Panc1 (cell line): Measurements from ENCODE around the gene CPLANE2. TPM values are rescaled to one million over a fixed set of nuclear protein-coding genes. Genes with fewer than 3 reads are reported as not detected.
"Not testable (repeated sequence)": the region's sequence is repeated elsewhere in the genome, so short reads cannot be mapped to it uniquely, and the experiment has no call there.

ENCODE experiments used
- ATAC-seq: fragments of 200-7000 bp; cut with Tn5 transposase; 2 replicates; pipeline ENCODE4 v1.9.1; 2020; ENCODE audit warnings: mild to moderate bottlenecking, moderate library complexity
- BruUV-seq: library from RNA; stranded (reverse); fragments of 400-500 nt; replicated peaks from 2 replicates; lab custom pipeline; 2021; lab: Mats Ljungman, UMichigan
- CTCF ChIA-PET: fragments of 300-600 bp; sonication (Branson Sonifier 250); formaldehyde crosslinking; loops from one replicate; lab custom pipeline; 2022; ENCODE audit warnings: antibody characterized with exemption; lab: Charles Lee
- POLR2A ChIA-PET: fragments of 300-600 bp; sonication (Branson Sonifier 250); formaldehyde crosslinking; loops from one replicate; lab custom pipeline; 2022; ENCODE audit warnings: antibody characterized with exemption; lab: Charles Lee
- DNase-seq: peaks from one replicate; pipeline ENCODE4 v3.0.0-alpha.2; 2010; ENCODE audit warnings: low read depth, low spot score
- H3K27ac ChIP-seq: 2 replicates; pipeline ENCODE4 v1.5.1; 2011; ENCODE audit warnings: mild to moderate bottlenecking, low read length, inconsistent platforms
- H3K27me3 ChIP-seq: fragments of 200-500 bp; sonication (Bioruptor generic); 2 replicates; pipeline ENCODE4 v1.6.0; 2014; ENCODE audit warnings: low read length, inconsistent platforms; ENCODE audit not compliant: control insufficient read depth, insufficient read depth
- H3K36me3 ChIP-seq: fragments of 200-500 bp; sonication (Bioruptor generic); 2 replicates; pipeline ENCODE4 v1.5.1; 2014; ENCODE audit warnings: inconsistent platforms, mild to moderate bottlenecking, low read length, moderate library complexity; ENCODE audit not compliant: control insufficient read depth, insufficient read depth
- H3K4me1 ChIP-seq: 2 replicates; pipeline ENCODE4 v1.5.1; 2011; ENCODE audit warnings: inconsistent platforms, mild to moderate bottlenecking, low read length, moderate library complexity; ENCODE audit not compliant: control insufficient read depth, insufficient read depth
- H3K4me3 ChIP-seq, 2 experiments: 2 replicates each; pipeline ENCODE4 v1.5.1; 2011 to 2012; ENCODE audit warnings: low read depth in 2 of 2, low read length in 2 of 2, mild to moderate bottlenecking in 2 of 2, inconsistent platforms in 1 of 2, moderate library complexity in 1 of 2
- H3K9me3 ChIP-seq: fragments of 200-500 bp; sonication (Bioruptor generic); 2 replicates; pipeline ENCODE4 v1.5.1; 2014; ENCODE audit warnings: low read depth, mild to moderate bottlenecking, inconsistent platforms, low read length, moderate library complexity; ENCODE audit not compliant: control insufficient read depth, insufficient read depth
- CTCF ChIP-seq: fragments of 450-650 bp; IDR thresholded peaks from 2 replicates; pipeline ENCODE4 v1.5.1; 2017; ENCODE audit warnings: mild to moderate bottlenecking
- POLR2AphosphoS5 ChIP-seq: IDR thresholded peaks from 2 replicates; pipeline ENCODE4 v1.6.1; 2012; ENCODE audit warnings: mild to moderate bottlenecking, low read depth, low read length, moderate library complexity
- REST ChIP-seq, 2 experiments: IDR thresholded peaks; 2 replicates each; pipeline ENCODE4 v1.6.1; 2011 to 2012; ENCODE audit warnings: low read depth in 2 of 2, control low read depth in 1 of 2, low read length in 1 of 2, mild to moderate bottlenecking in 1 of 2, moderate library complexity in 1 of 2; ENCODE audit not compliant: insufficient read depth in 1 of 2
- SIN3A ChIP-seq: IDR thresholded peaks from 2 replicates; pipeline ENCODE4 v1.6.1; 2012; ENCODE audit warnings: low read depth, mild to moderate bottlenecking, low read length, moderate library complexity, borderline replicate concordance; ENCODE audit not compliant: insufficient read depth
- TCF7L2 ChIP-seq: IDR thresholded peaks from 2 replicates; pipeline ENCODE4 v1.6.1; 2011; ENCODE audit warnings: mild to moderate bottlenecking, low read depth, low read length, inconsistent platforms
- in situ Hi-C: cut with HindIII; loops from 2 replicates; pipeline ENCODE4 v1.10.0; 2016; ENCODE audit warnings: low sequenced_read_pairs, low pct_unique_long_range_greater_than_20kb
- intact Hi-C: fragments of 100-400 bp; cut with micrococcal nuclease; formaldehyde crosslinking; loops from one replicate; pipeline ENCODE4 v1.10.0; 2022; ENCODE audit not compliant: unreplicated experiment
- total RNA-seq: library from RNA; stranded (reverse); gene quantifications from one replicate; pipeline ENCODE4 v1.2.1, GENCODE V29; 2021; ENCODE audit not compliant: unreplicated experiment

Gene CPLANE2
- total RNA-seq, 1 experiment from 2014 or later = 17.8 TPM

GRCh38 chr1:16198444-16199156, 38.4 kb downstream of the CPLANE2 start:
- Histone ChIP-seq H3K4me1 (no peaks in the 10 kb centered on the region), H3K9me3 (no peaks in the 10 kb centered on the region), H3K27ac (no peak overlapping the region), H3K27me3 (no peaks in the 10 kb centered on the region), H3K36me3 (no peaks in the 10 kb centered on the region), H3K4me3 (no peak overlapping the region)
- in situ Hi-C loops = no loop called here
- intact Hi-C loops = no loop called here
- CTCF ChIA-PET = no interaction called here
- POLR2A ChIA-PET = no interaction called here
- ATAC-seq (no peak), DNase-seq (no peak)
- TF ChIP-seq POLR2AphosphoS5 = no peak
- TF ChIP-seq REST (IDR thresholded peaks at IDR 0.05; ENCODE audit: insufficient read depth in 1 of 2, low read depth in 2 of 2, low read length in 1 of 2) = no peak
- TF ChIP-seq SIN3A = no peak
- no peak for TF ChIP-seq TCF7L2
- no peak for TF ChIP-seq CTCF
- BruUV-seq = no TSS peak

GRCh38 chr1:16196874-16197273, 40.1 kb downstream of the CPLANE2 start:
- Histone ChIP-seq H3K4me3 (no peak overlapping the region), H3K36me3 (no peaks in the 10 kb centered on the region), H3K27ac (no peak overlapping the region), H3K27me3 (no peaks in the 10 kb centered on the region), H3K9me3 (no peaks in the 10 kb centered on the region), H3K4me1 (no peaks in the 10 kb centered on the region)
- DNase-seq = no peak
- POLR2A ChIA-PET = interaction anchor here (0.6 kb wide), 1 partner anchor 156 kb away, joined by 3 read pairs; no protein-coding TSS in a partner anchor
- intact Hi-C loops = no loop called here
- CTCF ChIA-PET = interaction anchor here (0.6 kb wide), 1 partner anchor 121 kb away, joined by 12 read pairs; no protein-coding TSS in a partner anchor
- no peak for ATAC-seq
- in situ Hi-C loops = no loop called here
- TF ChIP-seq SIN3A (no peak), TCF7L2 (no peak), CTCF (no peak), POLR2AphosphoS5 (no peak), REST (IDR thresholded peaks at IDR 0.05; ENCODE audit: insufficient read depth in 1 of 2, low read depth in 2 of 2, low read length in 1 of 2) (no peak)
- BruUV-seq = no TSS peak

GRCh38 chr1:16196139-16196538, 40.8 kb downstream of the CPLANE2 start:
- CTCF ChIA-PET = interaction anchor here (0.6 kb wide), 1 partner anchor 121 kb away, joined by 12 read pairs; no protein-coding TSS in a partner anchor
- H3K4me1 ChIP-seq, DNase-seq, POLR2A ChIA-PET, in situ Hi-C loops, intact Hi-C loops, H3K27me3 ChIP-seq, H3K27ac ChIP-seq, H3K9me3 ChIP-seq, H3K4me3 ChIP-seq, ATAC-seq, BruUV-seq, H3K36me3 ChIP-seq: not testable (repeated sequence)
